A549 (cell line): ENCODE data around the gene PSMD9. TPM values are rescaled to one million over a fixed set of nuclear protein-coding genes. Genes with fewer than 3 reads are reported as not detected.
A peak's percentile ranks its signal among the peaks of the same experiment; 100 is the strongest.

Experiments
- ATAC-seq, 2 experiments: fragments of 200-7000 bp in 1 of 2; fragments of >200 bp in 1 of 2; cut with Nextera tagmentation in 1 of 2; cut with Tn5 transposase in 1 of 2; 3 replicates each; pipeline versions ENCODE4 v1.8.0 to v1.9.1; 2018 to 2020; ENCODE audit warnings: mild to moderate bottlenecking in 1 of 2, moderate library complexity in 1 of 2
- CTCF ChIA-PET: fragments of 300-600 bp; sonication (Branson Sonifier 250); formaldehyde crosslinking; extraction: SDS; loops from one replicate; lab custom pipeline; 2021; ENCODE audit warnings: antibody characterized with exemption, inconsistent platforms; lab: Yijun Ruan, JAX
- POLR2A ChIA-PET: fragments of 350-600 bp; formaldehyde crosslinking; extraction: SDS; loops from one replicate; lab custom pipeline; 2021; ENCODE audit warnings: antibody characterized with exemption, inconsistent platforms; lab: Yijun Ruan, JAX
- DNase-seq, 2 experiments: peaks; one replicate each; pipeline versions ENCODE4 v3.0.0 to v3.0.0-alpha.2; 2011 to 2016; ENCODE audit warnings: low read depth in 1 of 2, low spot score in 1 of 2
- FAIRE-seq: peaks from 2 replicates; lab custom pipeline; 2011; peaks lifted over from hg19 to GRCh38; lab: Jason Lieb, UNC
- H3K27ac ChIP-seq, 2 experiments: fragments of >200 bp; sonication (Bioruptor Twin); formaldehyde crosslinking; 3 replicates each; pipeline ENCODE4 v1.5.1; 2016 to 2017
- H3K4me1 ChIP-seq: fragments of >200 bp; sonication (Bioruptor Twin); formaldehyde crosslinking; 3 replicates; pipeline ENCODE4 v1.6.1; 2016
- H3K4me2 ChIP-seq: fragments of >200 bp; sonication (Bioruptor Twin); formaldehyde crosslinking; 3 replicates; pipeline ENCODE4 v1.6.1; 2016
- H3K4me3 ChIP-seq: fragments of >200 bp; sonication (Bioruptor Twin); formaldehyde crosslinking; 3 replicates; pipeline ENCODE4 v1.5.1; 2016
- H3K9me3 ChIP-seq: fragments of >200 bp; sonication (Bioruptor Twin); formaldehyde crosslinking; 3 replicates; pipeline ENCODE4 v1.6.1; 2016
- BHLHE40 ChIP-seq: IDR thresholded peaks from 2 replicates; pipeline ENCODE4 v1.6.1; 2012; ENCODE audit warnings: low read depth, low read length, inconsistent platforms
- CHD2 ChIP-seq: fragments of 150-350 bp; IDR thresholded peaks from 2 replicates; pipeline ENCODE4 v1.6.1; 2014; ENCODE audit warnings: low read length; ENCODE audit not compliant: partially characterized antibody
- EHMT2 ChIP-seq: fragments of 200-600 bp; sonication (generic); IDR thresholded peaks from 2 replicates; pipeline ENCODE4 v1.6.1; 2016; ENCODE audit warnings: antibody characterized with exemption, low read depth, mild to moderate bottlenecking, moderate library complexity
- EP300 ChIP-seq, 2 experiments: fragments of >200 bp; sonication (Bioruptor Twin); formaldehyde crosslinking; IDR thresholded peaks; 2 replicates in 1 of 2; 3 replicates in 1 of 2; pipeline ENCODE4 v1.6.1; 2016 to 2017
- FOSL2 ChIP-seq, 2 experiments: fragments of 450-650 bp in 1 of 2; fragments of >200 bp in 1 of 2; sonication (Bioruptor Twin) in 1 of 2; formaldehyde crosslinking; IDR thresholded peaks; 2 replicates each; pipeline versions ENCODE4 v1.5.0 to v1.6.1; 2016 to 2020; ENCODE audit warnings: mild to moderate bottlenecking in 1 of 2, moderate library complexity in 1 of 2
- FOXS1 ChIP-seq: fragments of 250-450 bp; sonication (Bioruptor Pico); IDR thresholded peaks from 2 replicates; pipeline ENCODE4 v1.5.0; 2020; ENCODE audit warnings: mild to moderate bottlenecking, moderate library complexity
- GATA3 ChIP-seq: IDR thresholded peaks from 2 replicates; pipeline ENCODE4 v1.6.1; 2012; ENCODE audit warnings: borderline replicate concordance
- HDAC2 ChIP-seq: fragments of 200-600 bp; sonication (generic); IDR thresholded peaks from 2 replicates; pipeline ENCODE4 v1.6.1; 2016
- HEYL ChIP-seq: fragments of 250-450 bp; sonication (Bioruptor Pico); IDR thresholded peaks from 2 replicates; pipeline ENCODE4 v1.8.0; 2021; ENCODE audit warnings: mild to moderate bottlenecking, moderate library complexity
- HOXB13 ChIP-seq: fragments of 250-450 bp; sonication (Bioruptor Pico); IDR thresholded peaks from 2 replicates; pipeline ENCODE4 v1.5.0; 2020; ENCODE audit warnings: low read depth, mild to moderate bottlenecking, moderate library complexity
- JUN ChIP-seq, 2 experiments: fragments of >200 bp; sonication (Bioruptor Twin); formaldehyde crosslinking; IDR thresholded peaks; 2 replicates in 1 of 2; 3 replicates in 1 of 2; pipeline ENCODE4 v1.6.1; 2016 to 2017
- NFE2L2 ChIP-seq: fragments of 150-350 bp; conservative IDR thresholded peaks from 2 replicates; pipeline ENCODE4 v1.6.1; 2014; ENCODE audit warnings: low read length
- NPAS2 ChIP-seq: fragments of 250-450 bp; sonication (Bioruptor Pico); IDR thresholded peaks from 2 replicates; pipeline ENCODE4 v1.8.0; 2022; ENCODE audit warnings: mild to moderate bottlenecking, moderate library complexity, borderline replicate concordance
- RAD21 ChIP-seq, 2 experiments: fragments of >200 bp in 1 of 2; sonication (Bioruptor Twin) in 1 of 2; formaldehyde crosslinking in 1 of 2; IDR thresholded peaks in 1 of 2; conservative IDR thresholded peaks in 1 of 2; 2 replicates in 1 of 2; 3 replicates in 1 of 2; pipeline ENCODE4 v1.6.1; 2012 to 2018; ENCODE audit warnings: inconsistent platforms in 1 of 2
- RARB ChIP-seq: fragments of 250-450 bp; sonication (Bioruptor Pico); IDR thresholded peaks from 2 replicates; pipeline ENCODE4 v1.8.0; 2021; ENCODE audit warnings: mild to moderate bottlenecking, moderate library complexity
- SMC3 ChIP-seq: fragments of >200 bp; sonication (Bioruptor Twin); formaldehyde crosslinking; IDR thresholded peaks from 3 replicates; pipeline ENCODE4 v1.6.1; 2018; ENCODE audit warnings: inconsistent platforms
- TP53 ChIP-seq: fragments of 250-450 bp; sonication (Bioruptor Pico); IDR thresholded peaks from 2 replicates; pipeline ENCODE4 v1.5.0; 2021; ENCODE audit warnings: mild to moderate bottlenecking, moderate library complexity
- ZFP36 ChIP-seq: fragments of 450-650 bp; IDR thresholded peaks from 2 replicates; pipeline ENCODE4 v1.6.1; 2014; ENCODE audit warnings: borderline replicate concordance; ENCODE audit not compliant: partially characterized antibody
- ZNF302 ChIP-seq: fragments of 250-450 bp; sonication (Bioruptor Pico); IDR thresholded peaks from 2 replicates; pipeline ENCODE4 v1.9.0; 2021; ENCODE audit warnings: inconsistent platforms, mild to moderate bottlenecking, moderate library complexity
- WGBS: methylation state at CpG from one replicate; pipeline ENCODE4 v1.1.6; 2017; ENCODE audit errors: missing lambda C conversion rate; 5-methylcytosine and 5-hydroxymethylcytosine counted together
- polyA plus RNA-seq, 4 experiments: library from polyadenylated mRNA; depleted of rRNA in 3 of 4; stranded (reverse); fragments of >200 nt; fragmentation: RNase III in 1 of 4; extraction: RNeasy Plus Mini Kit Qiagen cat#74134 plus additional on column Dnase treatment in 1 of 4; gene quantifications; 2 replicates in 3 of 4; 3 replicates in 1 of 4; pipeline ENCODE4 v1.2.3, GENCODE V29; 2011 to 2017
- TF ChIP-seq, protein P1 (sequence below): fragments of 450-650 bp; IDR thresholded peaks from 2 replicates; pipeline ENCODE4 v1.6.1; 2014; ENCODE audit warnings: antibody characterized with exemption
- TF ChIP-seq, protein P2 (sequence below): fragments of 150-350 bp; IDR thresholded peaks from 2 replicates; pipeline ENCODE4 v1.6.1; 2014; ENCODE audit warnings: low read depth, mild to moderate bottlenecking, low read length
- TF ChIP-seq, protein P3 (sequence below): fragments of 250-450 bp; sonication (Bioruptor Pico); IDR thresholded peaks from 2 replicates; pipeline ENCODE4 v1.5.0; 2020; ENCODE audit warnings: low read depth, mild to moderate bottlenecking, moderate library complexity
- TF ChIP-seq, protein P4 (sequence below): fragments of >200 bp; sonication (Bioruptor Twin); formaldehyde crosslinking; IDR thresholded peaks from 3 replicates; pipeline ENCODE4 v1.5.1; 2016
- TF ChIP-seq, protein P5 (sequence below): fragments of >200 bp; sonication (Bioruptor Twin); formaldehyde crosslinking; IDR thresholded peaks from 2 replicates; pipeline ENCODE4 v1.6.1; 2016
- TF ChIP-seq, protein P6 (sequence below): fragments of 250-450 bp; sonication (Bioruptor Pico); IDR thresholded peaks from 2 replicates; pipeline ENCODE4 v1.5.0; 2021; ENCODE audit warnings: mild to moderate bottlenecking, moderate library complexity, borderline replicate concordance

Gene PSMD9
- polyA plus RNA-seq, 2 of the 4 experiments (the other 2 are of a cell fraction) = 89.3 to 147 TPM

DNA sequence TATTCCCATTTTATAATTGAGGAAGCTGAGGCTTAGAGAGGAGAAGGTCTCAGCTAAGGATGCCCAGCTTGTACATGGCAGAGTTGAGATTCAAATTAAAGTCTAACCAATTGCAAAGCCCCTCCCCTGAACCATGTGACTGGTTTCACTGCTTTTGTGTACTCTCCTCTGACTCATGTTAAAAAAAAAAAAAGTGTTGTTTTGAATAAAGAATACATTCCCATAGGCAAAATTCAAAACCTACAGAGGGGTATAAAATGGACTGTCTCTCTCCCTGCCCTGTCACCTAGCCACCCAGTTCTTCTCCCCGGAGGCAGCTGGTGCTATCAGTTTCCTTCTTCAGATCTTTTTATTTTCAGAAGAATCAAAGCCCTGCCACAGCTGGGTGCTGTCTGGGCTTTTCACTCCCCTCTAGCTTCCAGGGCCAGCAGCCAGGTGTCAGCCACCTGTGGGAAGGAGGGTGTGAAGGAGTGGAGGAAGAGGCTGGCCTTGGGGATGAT is 5.4 kb downstream of the PSMD9 start:
- Histone ChIP-seq H3K4me1 (peaks cover 32% of the 10 kb centered on the region), H3K4me3 (no peak overlapping the region), H3K27ac (peak overlapping the region in 1 of 2 experiments; percentile 67; a peak in 3 of 6 replicates), H3K4me2 (peak overlapping the region; percentile 58), H3K9me3 (no peaks in the 10 kb centered on the region)
- peak; percentile 74 to 76 for ATAC-seq
- no peak for FAIRE-seq
- 18% methylated on average over 1 of the region's 1 CpG for WGBS
- CTCF ChIA-PET = interaction anchor here (0.7 to 9.1 kb wide), 12 partner anchors 14 to 564 kb away, joined by 3 to 195 read pairs (median 4); partner anchors contain the start of gene RHOF
- TF ChIP-seq RARB = no peak
- TF ChIP-seq, protein P1, sequence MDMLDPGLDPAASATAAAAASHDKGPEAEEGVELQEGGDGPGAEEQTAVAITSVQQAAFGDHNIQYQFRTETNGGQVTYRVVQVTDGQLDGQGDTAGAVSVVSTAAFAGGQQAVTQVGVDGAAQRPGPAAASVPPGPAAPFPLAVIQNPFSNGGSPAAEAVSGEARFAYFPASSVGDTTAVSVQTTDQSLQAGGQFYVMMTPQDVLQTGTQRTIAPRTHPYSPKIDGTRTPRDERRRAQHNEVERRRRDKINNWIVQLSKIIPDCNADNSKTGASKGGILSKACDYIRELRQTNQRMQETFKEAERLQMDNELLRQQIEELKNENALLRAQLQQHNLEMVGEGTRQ = peak; percentile 63
- TF ChIP-seq HEYL = no peak
- TF ChIP-seq, protein P2, sequence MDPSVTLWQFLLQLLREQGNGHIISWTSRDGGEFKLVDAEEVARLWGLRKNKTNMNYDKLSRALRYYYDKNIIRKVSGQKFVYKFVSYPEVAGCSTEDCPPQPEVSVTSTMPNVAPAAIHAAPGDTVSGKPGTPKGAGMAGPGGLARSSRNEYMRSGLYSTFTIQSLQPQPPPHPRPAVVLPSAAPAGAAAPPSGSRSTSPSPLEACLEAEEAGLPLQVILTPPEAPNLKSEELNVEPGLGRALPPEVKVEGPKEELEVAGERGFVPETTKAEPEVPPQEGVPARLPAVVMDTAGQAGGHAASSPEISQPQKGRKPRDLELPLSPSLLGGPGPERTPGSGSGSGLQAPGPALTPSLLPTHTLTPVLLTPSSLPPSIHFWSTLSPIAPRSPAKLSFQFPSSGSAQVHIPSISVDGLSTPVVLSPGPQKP = no peak
- TF ChIP-seq FOSL2 (IDR thresholded peaks at IDR 0.05) = 0 out of 2 replicates have a peak, but pooled peaks have one; percentile 16
- TF ChIP-seq FOSL2 (CRISPR knock-in tag; IDR thresholded peaks at IDR 0.05) = peak; percentile 64
- TF ChIP-seq, protein P3, sequence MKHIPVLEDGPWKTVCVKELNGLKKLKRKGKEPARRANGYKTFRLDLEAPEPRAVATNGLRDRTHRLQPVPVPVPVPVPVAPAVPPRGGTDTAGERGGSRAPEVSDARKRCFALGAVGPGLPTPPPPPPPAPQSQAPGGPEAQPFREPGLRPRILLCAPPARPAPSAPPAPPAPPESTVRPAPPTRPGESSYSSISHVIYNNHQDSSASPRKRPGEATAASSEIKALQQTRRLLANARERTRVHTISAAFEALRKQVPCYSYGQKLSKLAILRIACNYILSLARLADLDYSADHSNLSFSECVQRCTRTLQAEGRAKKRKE = no peak
- DNase-seq = peak; percentile 63 to 65
- POLR2A ChIA-PET = no interaction called here

DNA sequence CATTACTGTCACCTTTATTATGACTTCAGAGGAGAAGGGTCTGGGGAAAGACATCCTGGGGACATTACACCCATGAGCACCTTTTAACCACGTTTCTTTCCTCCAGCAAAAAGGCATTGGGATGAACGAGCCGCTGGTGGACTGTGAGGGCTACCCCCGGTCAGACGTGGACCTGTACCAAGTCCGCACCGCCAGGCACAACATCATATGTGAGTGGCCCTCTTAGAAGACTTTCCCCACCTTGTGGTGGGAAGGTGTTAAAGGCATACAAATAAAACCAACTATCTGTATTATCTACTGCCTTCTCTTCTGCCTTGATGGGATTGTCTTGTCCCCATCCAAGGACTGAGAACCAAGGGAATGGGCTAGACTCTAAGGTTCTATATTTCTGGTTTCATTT is 6.0 kb downstream of the PSMD9 start:
- Histone ChIP-seq H3K4me2 (peak overlapping the region; percentile 58), H3K4me3 (no peak overlapping the region), H3K9me3 (no peaks in the 10 kb centered on the region)
- CTCF ChIA-PET = interaction anchor here (0.7 to 9.1 kb wide), 5 partner anchors 19 to 563 kb away, joined by 3 to 195 read pairs (median 5); partner anchors contain the start of gene RHOF
- 57% methylated on average over 7 of the region's 7 CpGs for WGBS
- DNase-seq = peak; percentile 49 to 72
- ATAC-seq = peak; percentile 70 to 85
- FAIRE-seq = no peak
- POLR2A ChIA-PET = no interaction called here
- TF ChIP-seq SMC3 = peak; percentile 35; the same call in 2 of the 3 replicates
- no peak for TF ChIP-seq FOXS1 (CRISPR knock-in tag)
- no peak for TF ChIP-seq ZNF302 (CRISPR knock-in tag)
- peak in 1 of 2 experiments; percentile 34; a peak in 1 of 5 replicates for TF ChIP-seq RAD21 (conservative IDR thresholded peaks at IDR 0.05 in 1 of 2, IDR thresholded peaks at IDR 0.05 in 1 of 2)
- TF ChIP-seq, protein P4, sequence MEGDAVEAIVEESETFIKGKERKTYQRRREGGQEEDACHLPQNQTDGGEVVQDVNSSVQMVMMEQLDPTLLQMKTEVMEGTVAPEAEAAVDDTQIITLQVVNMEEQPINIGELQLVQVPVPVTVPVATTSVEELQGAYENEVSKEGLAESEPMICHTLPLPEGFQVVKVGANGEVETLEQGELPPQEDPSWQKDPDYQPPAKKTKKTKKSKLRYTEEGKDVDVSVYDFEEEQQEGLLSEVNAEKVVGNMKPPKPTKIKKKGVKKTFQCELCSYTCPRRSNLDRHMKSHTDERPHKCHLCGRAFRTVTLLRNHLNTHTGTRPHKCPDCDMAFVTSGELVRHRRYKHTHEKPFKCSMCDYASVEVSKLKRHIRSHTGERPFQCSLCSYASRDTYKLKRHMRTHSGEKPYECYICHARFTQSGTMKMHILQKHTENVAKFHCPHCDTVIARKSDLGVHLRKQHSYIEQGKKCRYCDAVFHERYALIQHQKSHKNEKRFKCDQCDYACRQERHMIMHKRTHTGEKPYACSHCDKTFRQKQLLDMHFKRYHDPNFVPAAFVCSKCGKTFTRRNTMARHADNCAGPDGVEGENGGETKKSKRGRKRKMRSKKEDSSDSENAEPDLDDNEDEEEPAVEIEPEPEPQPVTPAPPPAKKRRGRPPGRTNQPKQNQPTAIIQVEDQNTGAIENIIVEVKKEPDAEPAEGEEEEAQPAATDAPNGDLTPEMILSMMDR = peak; percentile 37
- TF ChIP-seq, all 56 proteins: peak for 3
- Histone ChIP-seq H3K27ac (peak overlapping the region in 1 of 2 experiments; percentile 67; a peak in 1 of 6 replicates), H3K4me1 (peaks cover 30% of the 10 kb centered on the region)

DNA sequence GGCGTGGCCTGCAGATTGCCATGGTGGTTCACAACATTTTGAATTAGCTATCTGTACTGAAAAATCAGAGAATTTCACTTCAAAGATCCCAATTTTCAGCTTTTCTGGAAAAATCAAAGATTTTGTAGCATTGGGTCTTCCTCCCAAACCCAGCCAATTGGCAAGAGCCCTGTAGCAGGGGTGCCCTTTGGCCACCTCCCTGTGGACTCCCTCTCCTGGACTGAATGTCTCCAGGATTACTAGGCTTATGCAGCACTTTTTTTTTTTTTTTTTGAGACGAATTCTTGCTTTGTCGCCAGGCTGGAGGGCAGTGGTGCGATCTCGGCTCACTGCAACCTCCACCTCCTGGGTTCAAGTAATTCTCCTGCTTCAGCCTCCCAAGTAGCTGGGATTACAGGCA is 9.7 kb downstream of the PSMD9 start:
- Histone ChIP-seq H3K4me1 (peaks cover 17% of the 10 kb centered on the region), H3K4me3 (no peak overlapping the region), H3K9me3 (no peaks in the 10 kb centered on the region), H3K4me2 (no peak overlapping the region), H3K27ac (0 out of 6 replicates have a peak overlapping the region, but pooled peaks of 1 of the 2 experiments have one; percentile 3)
- CTCF ChIA-PET = interaction anchor here (1.5 kb wide), 2 partner anchors 9 to 10 kb away, joined by 3 to 4 read pairs; no protein-coding TSS in a partner anchor
- no peak for ATAC-seq
- POLR2A ChIA-PET = interaction anchor here (0.5 kb wide), 1 partner anchor 12 kb away, joined by 5 read pairs; no protein-coding TSS in a partner anchor
- FAIRE-seq = no peak
- DNase-seq = no peak
- 61% methylated on average over 5 of the region's 5 CpGs for WGBS
- TF ChIP-seq RARB = no peak
- TF ChIP-seq TP53 = no peak
- no peak for TF ChIP-seq HDAC2
- TF ChIP-seq JUN (IDR thresholded peaks at IDR 0.05) = no peak
- no peak for TF ChIP-seq BHLHE40
- TF ChIP-seq ZFP36 = no peak
- no peak for TF ChIP-seq ZNF302 (CRISPR knock-in tag)
- TF ChIP-seq, protein P5, sequence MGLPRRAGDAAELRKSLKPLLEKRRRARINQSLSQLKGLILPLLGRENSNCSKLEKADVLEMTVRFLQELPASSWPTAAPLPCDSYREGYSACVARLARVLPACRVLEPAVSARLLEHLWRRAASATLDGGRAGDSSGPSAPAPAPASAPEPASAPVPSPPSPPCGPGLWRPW = no peak
- no peak for TF ChIP-seq NPAS2 (CRISPR knock-in tag)
- no peak for TF ChIP-seq EP300 (IDR thresholded peaks at IDR 0.05)
- TF ChIP-seq HOXB13 (CRISPR knock-in tag) = no peak
- TF ChIP-seq, protein P6, sequence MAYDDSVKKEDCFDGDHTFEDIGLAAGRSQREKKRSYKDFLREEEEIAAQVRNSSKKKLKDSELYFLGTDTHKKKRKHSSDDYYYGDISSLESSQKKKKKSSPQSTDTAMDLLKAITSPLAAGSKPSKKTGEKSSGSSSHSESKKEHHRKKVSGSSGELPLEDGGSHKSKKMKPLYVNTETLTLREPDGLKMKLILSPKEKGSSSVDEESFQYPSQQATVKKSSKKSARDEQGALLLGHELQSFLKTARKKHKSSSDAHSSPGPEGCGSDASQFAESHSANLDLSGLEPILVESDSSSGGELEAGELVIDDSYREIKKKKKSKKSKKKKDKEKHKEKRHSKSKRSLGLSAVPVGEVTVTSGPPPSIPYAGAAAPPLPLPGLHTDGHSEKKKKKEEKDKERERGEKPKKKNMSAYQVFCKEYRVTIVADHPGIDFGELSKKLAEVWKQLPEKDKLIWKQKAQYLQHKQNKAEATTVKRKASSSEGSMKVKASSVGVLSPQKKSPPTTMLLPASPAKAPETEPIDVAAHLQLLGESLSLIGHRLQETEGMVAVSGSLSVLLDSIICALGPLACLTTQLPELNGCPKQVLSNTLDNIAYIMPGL (CRISPR knock-in tag) = no peak
- TF ChIP-seq GATA3 = no peak
- no peak for TF ChIP-seq EHMT2
- TF ChIP-seq CHD2 = no peak
- TF ChIP-seq NFE2L2 = no peak
